GM12874 (cell line): ENCODE data around the gene MPHOSPH10.

ENCODE experiments used
- TF ChIP-seq, protein P1 (sequence below): IDR thresholded peaks from 2 replicates; pipeline ENCODE4 v1.5.1; 2011; ENCODE audit warnings: low read depth, mild to moderate bottlenecking, control low read depth, low read length, moderate library complexity; ENCODE audit not compliant: insufficient read depth

The MPHOSPH10 gene

DNA sequence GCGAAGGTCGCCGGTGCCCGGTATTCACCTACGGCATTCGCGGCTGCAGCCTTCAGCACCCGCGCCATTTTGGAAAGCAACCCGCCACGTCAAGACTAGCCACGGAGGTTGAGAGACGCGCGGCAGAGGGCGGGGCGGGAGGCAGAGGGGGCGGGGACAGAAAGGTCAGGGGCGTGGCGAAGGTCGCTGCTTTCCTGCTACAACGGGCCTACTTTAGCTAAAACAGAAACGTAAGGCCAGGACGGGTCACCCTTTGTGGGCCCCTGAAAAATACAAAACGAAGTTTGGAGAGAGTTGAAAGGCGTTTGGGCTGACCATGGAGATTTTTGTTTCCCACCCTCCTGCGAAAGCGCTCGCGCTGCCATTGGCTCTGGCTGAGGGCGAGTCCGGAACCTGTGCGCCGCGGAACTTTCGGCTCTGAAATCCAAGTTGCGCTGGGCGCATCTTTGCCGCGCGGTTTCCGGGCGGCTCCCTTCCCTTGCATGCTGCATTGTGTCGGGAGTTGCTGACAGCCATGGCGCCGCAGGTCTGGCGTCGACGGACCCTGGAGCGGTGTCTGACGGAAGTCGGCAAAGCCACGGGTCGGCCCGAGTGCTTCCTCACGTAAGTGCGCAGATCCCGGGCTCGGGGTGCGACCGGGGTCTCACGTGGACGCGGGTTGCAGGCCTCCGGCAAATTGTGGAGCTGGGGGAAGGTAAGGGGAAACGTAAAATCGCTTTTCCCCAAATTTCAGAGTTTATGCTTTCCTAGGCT lies at the start of gene MPHOSPH10, which contains the start of gene MCEE:
Gene MPHOSPH10 (plus strand): TSS at position 483 of the 753 bp plus-strand sequence. CDS start 32 bp downstream, at position 515.
Gene MCEE (minus strand): TSS at position 78 of the 753 bp plus-strand sequence. CDS start 10 bp downstream, at position 68.
- TF ChIP-seq, protein P1, sequence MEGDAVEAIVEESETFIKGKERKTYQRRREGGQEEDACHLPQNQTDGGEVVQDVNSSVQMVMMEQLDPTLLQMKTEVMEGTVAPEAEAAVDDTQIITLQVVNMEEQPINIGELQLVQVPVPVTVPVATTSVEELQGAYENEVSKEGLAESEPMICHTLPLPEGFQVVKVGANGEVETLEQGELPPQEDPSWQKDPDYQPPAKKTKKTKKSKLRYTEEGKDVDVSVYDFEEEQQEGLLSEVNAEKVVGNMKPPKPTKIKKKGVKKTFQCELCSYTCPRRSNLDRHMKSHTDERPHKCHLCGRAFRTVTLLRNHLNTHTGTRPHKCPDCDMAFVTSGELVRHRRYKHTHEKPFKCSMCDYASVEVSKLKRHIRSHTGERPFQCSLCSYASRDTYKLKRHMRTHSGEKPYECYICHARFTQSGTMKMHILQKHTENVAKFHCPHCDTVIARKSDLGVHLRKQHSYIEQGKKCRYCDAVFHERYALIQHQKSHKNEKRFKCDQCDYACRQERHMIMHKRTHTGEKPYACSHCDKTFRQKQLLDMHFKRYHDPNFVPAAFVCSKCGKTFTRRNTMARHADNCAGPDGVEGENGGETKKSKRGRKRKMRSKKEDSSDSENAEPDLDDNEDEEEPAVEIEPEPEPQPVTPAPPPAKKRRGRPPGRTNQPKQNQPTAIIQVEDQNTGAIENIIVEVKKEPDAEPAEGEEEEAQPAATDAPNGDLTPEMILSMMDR = no peak

GRCh38 chr2:71082402-71083252 lies 47.8 kb upstream of the MPHOSPH10 start:
- TF ChIP-seq, protein P1 = no peak

DNA sequence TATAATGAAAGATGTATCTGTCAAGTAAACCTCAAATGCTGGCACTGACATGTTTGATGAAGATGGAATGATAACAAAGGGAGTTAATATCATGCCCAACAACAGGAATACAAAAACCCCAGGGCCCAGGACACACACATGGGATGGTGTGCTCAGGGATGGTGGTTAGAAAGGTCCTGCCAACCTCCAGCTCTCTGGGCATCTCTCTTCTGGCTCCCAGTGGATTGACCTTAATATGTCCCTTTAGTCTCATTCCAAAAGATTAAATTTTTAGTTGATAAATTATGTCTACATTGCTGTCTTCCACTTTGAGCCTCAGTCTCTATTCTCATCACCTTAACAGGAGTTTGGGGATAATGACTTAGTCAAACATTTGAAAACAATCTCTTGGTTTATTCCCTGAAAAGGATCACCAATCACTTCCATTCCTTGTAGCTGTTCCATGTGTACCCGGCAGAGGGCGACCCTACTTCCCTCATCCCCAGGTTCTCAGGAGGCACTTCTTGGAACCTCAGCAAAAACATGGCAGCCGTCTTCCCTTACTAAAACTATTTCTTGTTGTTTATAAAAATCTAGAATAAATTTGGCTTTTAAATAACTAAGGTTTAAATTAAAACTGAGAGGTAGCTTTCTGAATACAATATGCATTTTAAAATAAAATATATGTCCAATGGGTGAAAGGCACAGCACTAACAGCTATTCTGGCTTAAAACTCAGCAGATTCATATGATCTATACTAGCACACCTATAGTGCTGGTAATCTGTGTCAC lies 30.1 kb upstream of the MPHOSPH10 start:
- TF ChIP-seq, protein P1 = peak; percentile 65

DNA sequence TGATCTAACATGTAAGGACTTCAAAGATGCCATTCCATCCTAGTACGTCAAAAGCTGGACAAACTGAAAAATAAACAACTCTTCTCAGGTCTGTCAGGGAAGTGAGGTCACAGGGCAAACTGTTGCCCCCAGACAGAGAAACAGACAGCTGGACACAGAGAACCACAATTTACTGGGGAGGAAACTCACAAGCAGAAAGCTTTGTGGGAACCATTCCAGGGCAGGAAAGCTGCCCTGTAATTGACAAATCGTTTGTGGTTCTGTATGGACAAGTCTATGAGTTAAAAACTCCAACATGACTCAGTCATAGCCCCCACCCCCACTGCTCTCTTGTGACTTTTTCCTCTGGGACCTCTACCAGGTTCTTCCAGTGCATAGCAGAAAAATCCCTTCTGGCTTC lies 28.8 kb upstream of the MPHOSPH10 start:
- TF ChIP-seq, protein P1 = no peak

DNA sequence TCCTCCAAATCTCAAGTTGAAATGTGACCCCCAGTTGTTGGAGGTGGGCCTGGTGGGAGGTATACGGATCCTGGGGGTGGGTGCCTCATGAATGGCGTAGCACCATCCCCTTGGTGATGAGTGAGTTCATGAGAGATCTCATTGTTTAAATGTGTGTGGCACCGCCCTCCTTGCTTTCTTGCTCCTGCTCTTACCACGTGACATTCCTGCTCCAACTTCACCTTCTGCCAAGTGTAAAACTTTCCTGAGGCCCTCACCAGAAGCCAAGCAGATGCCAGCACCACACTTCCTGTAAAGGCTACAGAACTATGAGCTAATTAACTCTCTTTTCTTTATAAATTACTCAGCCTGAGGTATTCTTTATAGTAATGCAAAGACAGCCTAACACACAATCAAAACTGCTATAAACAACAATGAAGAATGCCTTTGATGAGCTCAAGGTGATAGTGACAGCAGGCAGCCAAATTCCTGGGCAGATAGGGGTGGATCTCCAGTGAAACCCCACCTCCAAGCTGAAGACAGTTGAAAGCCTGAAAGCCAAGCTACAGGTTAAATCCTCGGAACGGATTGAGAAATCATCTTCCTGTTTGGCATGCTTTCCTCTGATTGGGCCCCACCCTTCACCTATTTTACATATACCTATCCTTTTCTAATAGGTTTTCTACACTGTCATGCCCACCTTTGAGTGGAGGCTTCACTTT lies 27.3 kb upstream of the MPHOSPH10 start:
- TF ChIP-seq, protein P1 = no peak

DNA sequence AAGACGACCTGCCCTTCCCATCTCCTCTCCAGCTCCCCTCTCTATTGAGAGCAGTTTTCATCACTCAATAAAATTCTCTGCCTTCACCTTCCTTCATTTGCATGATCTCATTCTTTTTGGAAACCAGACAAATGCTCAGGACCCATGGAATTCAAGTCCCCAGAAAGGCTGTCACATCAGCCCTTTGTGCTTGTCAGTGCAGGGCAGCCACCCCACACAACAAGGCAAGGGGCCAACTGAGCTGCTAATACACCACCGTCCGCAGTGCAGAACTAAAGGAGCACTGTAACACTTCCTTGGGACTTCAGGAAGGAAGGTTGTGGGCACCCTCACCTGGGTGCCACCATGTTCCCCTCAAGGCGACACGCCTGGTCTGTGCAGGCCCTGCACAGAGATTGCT lies 26.6 kb upstream of the MPHOSPH10 start:
- TF ChIP-seq, protein P1 = no peak

DNA sequence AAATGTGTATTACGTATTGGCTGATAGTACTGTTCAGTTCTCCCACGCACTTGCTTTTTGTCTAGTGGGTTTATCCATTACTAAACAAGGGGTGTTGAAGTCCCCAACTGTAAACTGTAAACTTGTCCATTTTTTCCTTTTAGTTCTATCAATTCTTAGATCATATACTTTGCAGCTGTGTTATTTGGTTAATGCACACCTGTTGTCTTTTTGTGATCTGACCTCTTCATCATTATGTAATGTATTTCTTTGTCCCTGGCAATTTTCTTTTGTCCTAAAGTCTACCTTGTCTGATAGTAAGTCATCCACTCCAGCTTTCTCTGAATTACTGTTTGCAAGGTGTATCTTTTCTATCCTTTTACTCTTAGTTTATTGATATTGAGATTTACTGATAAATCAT lies 22.3 kb upstream of the MPHOSPH10 start:
- TF ChIP-seq, protein P1 = no peak
